ENCODE measurements around the gene LCN1. TPM values are rescaled to one million over a fixed set of nuclear protein-coding genes. Genes with fewer than 3 reads are reported as not detected.

LCN1 gene
- total RNA-seq, 1 donor from 2014 or later = not detected

GRCh38 chr9:135507104-135508035 lies 13.9 kb upstream of the LCN1 start:
- DNase-seq (ENCODE audit: low spot score, unreplicated experiment) = no peak
- no peak for TF ChIP-seq CTCF (IDR thresholded peaks at IDR 0.05; ENCODE audit: unreplicated experiment)
- no peak overlapping the region for H3K4me3 Mint-ChIP-seq (ENCODE audit: low read depth)
- H3K27ac Mint-ChIP-seq = no peak overlapping the region
- peaks cover 6% of the 10 kb centered on the region for H3K27me3 Mint-ChIP-seq
- H3K4me1 Mint-ChIP-seq (ENCODE audit: low read depth) = no peaks in the 10 kb centered on the region
- peaks cover 2% of the 10 kb centered on the region for H3K36me3 Mint-ChIP-seq (ENCODE audit: insufficient read depth)
- peaks cover 4% of the 10 kb centered on the region for H3K9me3 Mint-ChIP-seq (ENCODE audit: low read depth)

- H3K36me3 Mint-ChIP-seq (ENCODE audit: insufficient read depth) = peaks cover 2% of the 10 kb centered on the region
- no peak overlapping the region for H3K27ac Mint-ChIP-seq
- peaks cover 11% of the 10 kb centered on the region for H3K27me3 Mint-ChIP-seq
- H3K4me1 Mint-ChIP-seq (ENCODE audit: low read depth) = no peaks in the 10 kb centered on the region
- no peak for TF ChIP-seq CTCF (IDR thresholded peaks at IDR 0.05; ENCODE audit: unreplicated experiment)
- no peak overlapping the region for H3K4me3 Mint-ChIP-seq (ENCODE audit: low read depth)
- no peak for DNase-seq (ENCODE audit: low spot score, unreplicated experiment)
- H3K9me3 Mint-ChIP-seq (ENCODE audit: low read depth) = peaks cover 4% of the 10 kb centered on the region
Observed at GRCh38 chr9:135508211-135508820, 12.9 kb upstream of the LCN1 start.

- TF ChIP-seq CTCF (IDR thresholded peaks at IDR 0.05; ENCODE audit: unreplicated experiment) = no peak
- H3K4me1 Mint-ChIP-seq (ENCODE audit: low read depth) = no peaks in the 10 kb centered on the region
- no peak overlapping the region for H3K27ac Mint-ChIP-seq
- peaks cover 4% of the 10 kb centered on the region for H3K9me3 Mint-ChIP-seq (ENCODE audit: low read depth)
- H3K4me3 Mint-ChIP-seq (ENCODE audit: low read depth) = no peak overlapping the region
- peaks cover 1% of the 10 kb centered on the region for H3K36me3 Mint-ChIP-seq (ENCODE audit: insufficient read depth)
- peaks cover 11% of the 10 kb centered on the region for H3K27me3 Mint-ChIP-seq
- no peak for DNase-seq (ENCODE audit: low spot score, unreplicated experiment)
Observed at GRCh38 chr9:135509458-135509857, 11.8 kb upstream of the LCN1 start.

- peaks cover 11% of the 10 kb centered on the region for H3K27me3 Mint-ChIP-seq
- TF ChIP-seq CTCF (IDR thresholded peaks at IDR 0.05; ENCODE audit: unreplicated experiment) = no peak
- H3K36me3 Mint-ChIP-seq (ENCODE audit: insufficient read depth) = no peaks in the 10 kb centered on the region
- DNase-seq (ENCODE audit: low spot score, unreplicated experiment) = no peak
- H3K27ac Mint-ChIP-seq = no peak overlapping the region
- H3K4me1 Mint-ChIP-seq (ENCODE audit: low read depth) = no peaks in the 10 kb centered on the region
- no peak overlapping the region for H3K4me3 Mint-ChIP-seq (ENCODE audit: low read depth)
- H3K9me3 Mint-ChIP-seq (ENCODE audit: low read depth) = peaks cover 4% of the 10 kb centered on the region
Observed at GRCh38 chr9:135512241-135512603, 9.0 kb upstream of the LCN1 start.

- Mint-ChIP-seq H3K4me1 (ENCODE audit: low read depth) (no peaks in the 10 kb centered on the region), H3K36me3 (ENCODE audit: insufficient read depth) (no peaks in the 10 kb centered on the region), H3K9me3 (ENCODE audit: low read depth) (peaks cover 4% of the 10 kb centered on the region), H3K27me3 (peaks cover 15% of the 10 kb centered on the region), H3K4me3 (ENCODE audit: low read depth) (no peak overlapping the region), H3K27ac (no peak overlapping the region)
- DNase-seq (ENCODE audit: low spot score, unreplicated experiment) = no peak
- TF ChIP-seq CTCF (IDR thresholded peaks at IDR 0.05; ENCODE audit: unreplicated experiment) = no peak
Observed at GRCh38 chr9:135512904-135513303, 8.3 kb upstream of the LCN1 start.
